RWPE2 (cell line): ENCODE data around the gene TIFAB.

Experiments used
- ATAC-seq: fragments of 200-7000 bp; cut with Tn5 transposase; 3 replicates; pipeline ENCODE4 v1.9.1; 2021; ENCODE audit warnings: low read depth
- DNase-seq: peaks from one replicate; pipeline ENCODE4 v3.0.0-alpha.2; 2020; ENCODE audit warnings: low spot score
- H3K27ac ChIP-seq: fragments of 450-650 bp; 2 replicates; pipeline ENCODE4 v1.5.1; 2017; ENCODE audit warnings: mild to moderate bottlenecking; ENCODE audit not compliant: poor library complexity, severe bottlenecking
- H3K27me3 ChIP-seq: fragments of 250-450 bp; sonication (Bioruptor Pico); 2 replicates; pipeline ENCODE4 v1.5.1; 2021; ENCODE audit warnings: mild to moderate bottlenecking, moderate library complexity; ENCODE audit not compliant: insufficient read depth, poor library complexity, severe bottlenecking
- H3K36me3 ChIP-seq: fragments of 250-450 bp; sonication (Bioruptor Pico); 2 replicates; pipeline ENCODE4 v1.5.1; 2020; ENCODE audit warnings: low read depth, mild to moderate bottlenecking, moderate library complexity
- H3K4me1 ChIP-seq: fragments of 250-450 bp; sonication (Bioruptor Pico); 2 replicates; pipeline ENCODE4 v1.5.1; 2021; ENCODE audit warnings: mild to moderate bottlenecking, moderate library complexity; ENCODE audit not compliant: insufficient read depth, poor library complexity, severe bottlenecking
- H3K4me3 ChIP-seq: fragments of 250-450 bp; sonication (Bioruptor Pico); 2 replicates; pipeline ENCODE4 v1.5.1; 2021; ENCODE audit warnings: mild to moderate bottlenecking, moderate library complexity; ENCODE audit not compliant: severe bottlenecking
- H3K9me3 ChIP-seq: fragments of 250-450 bp; sonication (Bioruptor Pico); 2 replicates; pipeline ENCODE4 v1.5.1; 2021; ENCODE audit warnings: mild to moderate bottlenecking, moderate library complexity; ENCODE audit not compliant: severe bottlenecking
- TF ChIP-seq, protein P1 (sequence below): fragments of 450-650 bp; IDR thresholded peaks from one replicate; pipeline ENCODE4 v1.5.1; 2017; ENCODE audit warnings: mild to moderate bottlenecking, moderate library complexity; ENCODE audit not compliant: poor library complexity, severe bottlenecking

TIFAB gene

DNA sequence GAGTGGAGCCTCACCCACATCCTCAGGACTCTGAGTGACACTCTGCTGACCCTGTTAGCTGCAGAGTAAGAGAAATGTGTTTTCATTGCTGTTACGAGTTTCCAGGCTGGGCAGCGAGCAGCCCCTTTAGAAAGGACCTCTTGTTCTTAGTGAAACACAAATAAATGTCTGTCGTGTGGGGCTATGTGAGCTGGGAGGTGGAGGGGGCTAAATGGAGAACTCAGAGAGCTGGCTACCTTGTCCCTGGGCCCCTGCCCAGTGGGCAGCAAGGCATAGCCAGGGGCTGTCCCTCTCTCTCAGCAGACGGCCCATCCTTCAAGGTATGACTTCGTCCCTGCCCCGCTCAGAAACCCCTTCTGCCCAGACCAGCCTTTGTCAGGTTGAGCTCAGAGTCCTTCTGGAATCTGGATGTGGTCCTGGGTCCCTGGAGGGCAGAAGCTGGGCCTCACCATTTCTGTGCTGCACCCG, 15.2 kb downstream of the TIFAB start:
- Histone ChIP-seq H3K27me3 (no peaks in the 10 kb centered on the region), H3K27ac (no peak overlapping the region), H3K36me3 (no peaks in the 10 kb centered on the region), H3K4me3 (no peak overlapping the region), H3K4me1 (peaks cover 8% of the 10 kb centered on the region), H3K9me3 (no peaks in the 10 kb centered on the region)
- ATAC-seq (no peak), DNase-seq (no peak)
- TF ChIP-seq, protein P1, sequence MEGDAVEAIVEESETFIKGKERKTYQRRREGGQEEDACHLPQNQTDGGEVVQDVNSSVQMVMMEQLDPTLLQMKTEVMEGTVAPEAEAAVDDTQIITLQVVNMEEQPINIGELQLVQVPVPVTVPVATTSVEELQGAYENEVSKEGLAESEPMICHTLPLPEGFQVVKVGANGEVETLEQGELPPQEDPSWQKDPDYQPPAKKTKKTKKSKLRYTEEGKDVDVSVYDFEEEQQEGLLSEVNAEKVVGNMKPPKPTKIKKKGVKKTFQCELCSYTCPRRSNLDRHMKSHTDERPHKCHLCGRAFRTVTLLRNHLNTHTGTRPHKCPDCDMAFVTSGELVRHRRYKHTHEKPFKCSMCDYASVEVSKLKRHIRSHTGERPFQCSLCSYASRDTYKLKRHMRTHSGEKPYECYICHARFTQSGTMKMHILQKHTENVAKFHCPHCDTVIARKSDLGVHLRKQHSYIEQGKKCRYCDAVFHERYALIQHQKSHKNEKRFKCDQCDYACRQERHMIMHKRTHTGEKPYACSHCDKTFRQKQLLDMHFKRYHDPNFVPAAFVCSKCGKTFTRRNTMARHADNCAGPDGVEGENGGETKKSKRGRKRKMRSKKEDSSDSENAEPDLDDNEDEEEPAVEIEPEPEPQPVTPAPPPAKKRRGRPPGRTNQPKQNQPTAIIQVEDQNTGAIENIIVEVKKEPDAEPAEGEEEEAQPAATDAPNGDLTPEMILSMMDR, result no peak

DNA sequence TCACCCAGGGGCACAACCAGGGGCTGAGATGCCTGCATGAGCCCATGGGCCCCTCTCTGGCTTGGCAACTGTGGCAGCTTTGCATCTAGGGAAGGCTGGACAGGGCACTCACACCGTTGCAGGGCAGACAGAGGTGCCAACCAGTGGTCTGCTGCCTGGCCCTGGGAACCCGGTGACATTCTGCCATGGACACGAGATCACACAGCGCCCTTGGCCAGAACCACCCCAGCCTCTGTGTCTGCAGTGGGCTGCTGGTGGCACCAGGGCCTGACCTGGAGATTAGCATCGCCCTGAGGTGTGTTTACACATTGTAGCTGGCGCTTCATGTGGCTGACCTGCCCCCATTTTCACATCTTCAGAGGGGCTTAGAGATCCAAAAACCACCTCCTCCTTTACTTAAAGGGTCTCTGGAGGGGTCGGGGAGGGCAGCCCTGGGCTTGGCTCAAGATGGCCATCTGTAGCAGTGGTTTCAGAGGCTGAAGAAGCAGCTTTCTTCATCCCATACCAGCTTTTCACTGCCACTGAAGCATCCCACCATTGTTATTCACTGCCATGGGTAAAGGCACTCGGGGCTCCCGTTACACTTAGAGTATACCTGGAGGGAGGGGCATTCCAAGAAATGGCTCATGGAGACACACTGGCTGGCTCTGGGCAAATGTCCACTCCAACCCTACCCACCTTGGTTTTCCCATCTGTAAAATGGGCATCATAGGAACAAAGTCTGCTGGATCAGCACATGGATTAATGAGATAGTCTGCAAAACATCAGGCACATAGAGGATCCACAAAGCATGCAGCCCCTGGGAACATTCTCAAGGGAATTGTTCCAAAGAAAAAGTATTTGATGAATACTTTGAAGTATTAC, 16.5 kb downstream of the TIFAB start:
- no peak for DNase-seq
- Histone ChIP-seq H3K4me1 (peaks cover 8% of the 10 kb centered on the region), H3K36me3 (no peaks in the 10 kb centered on the region), H3K4me3 (no peak overlapping the region), H3K9me3 (no peaks in the 10 kb centered on the region), H3K27me3 (no peaks in the 10 kb centered on the region), H3K27ac (no peak overlapping the region)
- TF ChIP-seq, protein P1, result no peak
- no peak for ATAC-seq

DNA sequence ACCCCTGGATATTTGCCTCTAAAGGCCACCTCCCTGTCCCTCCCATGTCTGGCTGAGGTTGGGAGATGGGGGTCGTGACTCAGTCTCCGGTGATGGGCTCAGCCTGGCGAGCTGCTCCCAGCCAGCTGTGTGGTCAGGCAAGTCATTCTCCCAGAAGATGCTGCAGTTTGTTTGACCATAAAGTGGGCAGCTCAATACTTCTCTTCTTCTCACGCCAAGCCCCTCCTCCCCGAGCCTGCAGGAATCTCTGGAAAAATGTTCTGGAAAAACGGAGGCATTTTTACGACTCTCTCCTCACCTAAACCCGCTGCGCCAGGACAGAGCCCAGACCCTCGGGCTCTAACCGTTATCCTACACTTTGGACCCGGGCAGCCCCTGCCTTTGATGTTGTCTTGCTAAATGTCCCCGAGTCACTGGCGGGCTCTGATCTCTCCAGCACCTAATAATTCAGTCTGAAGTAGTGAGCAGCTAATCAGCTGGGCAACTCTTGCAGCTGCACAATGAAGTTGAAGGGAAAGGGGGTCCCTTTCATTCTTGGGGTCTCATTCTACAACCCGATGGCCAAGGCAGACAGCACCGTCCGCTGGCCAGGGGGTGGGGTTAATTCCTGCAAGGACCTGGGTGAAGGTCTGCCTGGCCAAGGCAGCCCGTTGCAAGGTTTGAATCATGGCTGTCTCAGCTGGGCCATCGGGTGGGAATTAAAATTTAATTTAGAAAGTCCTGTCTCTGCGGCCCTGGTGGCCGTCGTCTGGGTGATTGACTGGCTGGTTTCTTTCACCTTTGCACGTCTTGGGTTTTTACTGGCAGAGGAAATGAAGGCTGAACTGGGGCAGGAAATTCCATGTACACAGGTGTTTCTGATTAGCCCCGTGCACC, 17.3 kb downstream of the TIFAB start:
- H3K27ac ChIP-seq, result no peak overlapping the region
- TF ChIP-seq, protein P1, result no peak
- no peaks in the 10 kb centered on the region for H3K27me3 ChIP-seq
- DNase-seq, result no peak
- H3K4me3 ChIP-seq, result no peak overlapping the region
- no peaks in the 10 kb centered on the region for H3K9me3 ChIP-seq
- H3K36me3 ChIP-seq, result no peaks in the 10 kb centered on the region
- peaks cover 8% of the 10 kb centered on the region for H3K4me1 ChIP-seq
- ATAC-seq, result no peak

DNA sequence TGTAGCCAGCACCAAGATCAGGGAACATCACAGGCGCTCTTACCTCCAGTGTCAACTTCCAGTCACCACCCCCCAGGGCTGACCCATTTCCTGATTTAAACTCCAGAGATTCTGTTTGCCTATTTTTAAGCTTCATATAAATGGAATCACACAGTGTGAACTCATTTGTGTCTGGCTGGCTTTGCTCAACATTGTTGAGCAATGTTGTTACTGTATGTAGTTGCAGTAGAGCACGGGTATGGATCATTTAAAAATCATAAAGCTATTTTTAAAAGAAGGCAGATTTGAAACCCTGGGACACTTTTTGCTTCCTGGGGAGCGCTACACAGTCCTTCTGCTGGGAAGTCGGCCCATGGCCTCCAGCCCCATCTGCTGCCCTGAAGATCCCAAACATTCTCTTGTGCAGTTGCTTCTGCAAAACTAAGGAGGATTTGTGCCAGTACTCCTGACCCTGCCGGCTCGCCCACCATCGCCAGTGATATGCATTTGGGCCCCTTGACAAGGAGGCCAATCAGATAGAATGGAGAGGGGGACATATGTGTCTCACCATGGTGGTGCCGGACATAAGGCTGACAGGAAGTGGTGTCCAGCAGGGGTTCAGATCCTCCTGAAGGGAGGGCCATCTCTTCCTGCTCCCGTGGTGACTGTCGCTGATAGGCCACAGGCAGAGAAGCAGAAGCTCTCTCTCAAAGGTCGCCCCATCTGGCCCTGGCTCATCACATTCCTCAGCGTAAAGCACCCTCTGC, 18.3 kb downstream of the TIFAB start:
- ATAC-seq, result no peak
- H3K4me1 ChIP-seq, result peaks cover 8% of the 10 kb centered on the region
- H3K4me3 ChIP-seq, result no peak overlapping the region

More for the DNA sequence above, 18.3 kb downstream of the TIFAB start:
- Histone ChIP-seq H3K9me3 (no peaks in the 10 kb centered on the region), H3K27me3 (no peaks in the 10 kb centered on the region), H3K36me3 (no peaks in the 10 kb centered on the region), H3K27ac (no peak overlapping the region)
- TF ChIP-seq, protein P1, result no peak
- no peak for DNase-seq
